ENCODE results near the gene VPREB3. TPM values are rescaled to one million over a fixed set of nuclear protein-coding genes. Genes with fewer than 3 reads are reported as not detected.

The VPREB3 gene, protein sequence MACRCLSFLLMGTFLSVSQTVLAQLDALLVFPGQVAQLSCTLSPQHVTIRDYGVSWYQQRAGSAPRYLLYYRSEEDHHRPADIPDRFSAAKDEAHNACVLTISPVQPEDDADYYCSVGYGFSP
- under 1 TPM in 2 of 6 donors, not detected in 4; 0.74 to 0.80 TPM for total RNA-seq

DNA sequence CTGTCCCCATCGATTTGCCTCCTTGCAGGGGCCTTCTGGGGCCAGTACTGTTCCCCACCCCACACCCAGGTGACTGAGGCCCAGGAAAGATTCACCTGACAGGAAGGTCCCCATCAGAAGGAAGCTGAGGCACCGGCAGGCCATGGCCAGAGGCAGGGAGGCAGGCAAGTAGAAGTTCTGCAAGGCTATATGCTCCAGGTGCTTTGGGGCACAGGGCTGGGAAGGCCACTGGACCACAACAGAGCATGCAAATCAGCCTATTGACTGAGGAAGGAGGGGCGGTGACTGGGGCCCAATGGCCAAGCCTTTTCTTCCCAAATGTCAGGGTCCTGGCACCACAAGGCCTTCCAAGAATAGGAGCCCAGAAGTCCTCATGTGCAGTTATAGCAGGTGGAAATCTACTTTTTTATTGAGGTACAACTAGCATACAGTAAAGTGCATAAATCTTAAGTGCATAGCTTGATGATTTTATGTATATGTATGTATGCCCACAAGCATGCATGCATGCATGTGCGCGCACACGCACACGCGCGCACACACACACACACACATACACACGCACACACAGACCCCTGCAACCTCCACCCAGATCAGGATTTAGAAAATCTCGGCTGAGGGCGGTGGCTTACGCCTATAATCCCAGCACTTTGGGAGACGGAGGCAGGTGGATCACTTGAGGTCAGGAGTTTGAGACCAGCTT lies at the start of gene VPREB3:
Gene VPREB3, minus strand, starts transcription at position 206 of the 700 bp plus-strand sequence. Its CDS starts 62 bp downstream, at position 144.
- H3K4me1 ChIP-seq = peaks cover 0 to 18% (median 13%) of the 10 kb centered on the region in 4 donors
- H3K4me3 ChIP-seq = no peak within 1 kb of the TSS
- TF ChIP-seq, protein P1, sequence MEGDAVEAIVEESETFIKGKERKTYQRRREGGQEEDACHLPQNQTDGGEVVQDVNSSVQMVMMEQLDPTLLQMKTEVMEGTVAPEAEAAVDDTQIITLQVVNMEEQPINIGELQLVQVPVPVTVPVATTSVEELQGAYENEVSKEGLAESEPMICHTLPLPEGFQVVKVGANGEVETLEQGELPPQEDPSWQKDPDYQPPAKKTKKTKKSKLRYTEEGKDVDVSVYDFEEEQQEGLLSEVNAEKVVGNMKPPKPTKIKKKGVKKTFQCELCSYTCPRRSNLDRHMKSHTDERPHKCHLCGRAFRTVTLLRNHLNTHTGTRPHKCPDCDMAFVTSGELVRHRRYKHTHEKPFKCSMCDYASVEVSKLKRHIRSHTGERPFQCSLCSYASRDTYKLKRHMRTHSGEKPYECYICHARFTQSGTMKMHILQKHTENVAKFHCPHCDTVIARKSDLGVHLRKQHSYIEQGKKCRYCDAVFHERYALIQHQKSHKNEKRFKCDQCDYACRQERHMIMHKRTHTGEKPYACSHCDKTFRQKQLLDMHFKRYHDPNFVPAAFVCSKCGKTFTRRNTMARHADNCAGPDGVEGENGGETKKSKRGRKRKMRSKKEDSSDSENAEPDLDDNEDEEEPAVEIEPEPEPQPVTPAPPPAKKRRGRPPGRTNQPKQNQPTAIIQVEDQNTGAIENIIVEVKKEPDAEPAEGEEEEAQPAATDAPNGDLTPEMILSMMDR (IDR thresholded peaks at IDR 0.05) = no peak
- TF ChIP-seq POLR2A (IDR thresholded peaks at IDR 0.05) = no peak
- no peak for TF ChIP-seq POLR2AphosphoS5 (IDR thresholded peaks at IDR 0.05)
- no peak for TF ChIP-seq EP300 (IDR thresholded peaks at IDR 0.05)
- H3K27me3 ChIP-seq = no peaks in the 10 kb centered on the region
- ATAC-seq (ENCODE audit: low FRiP score in 2 of 2) (no peak), DNase-seq (no peak)
- WGBS, 2 donors = 94% methylated on average over 14 of the region's 14 CpGs
- no peaks in the 10 kb centered on the region for H3K9me3 ChIP-seq
- H3K27ac ChIP-seq = no peak within 1 kb of the TSS
- no peaks in the 10 kb centered on the region for H3K36me3 ChIP-seq

DNA sequence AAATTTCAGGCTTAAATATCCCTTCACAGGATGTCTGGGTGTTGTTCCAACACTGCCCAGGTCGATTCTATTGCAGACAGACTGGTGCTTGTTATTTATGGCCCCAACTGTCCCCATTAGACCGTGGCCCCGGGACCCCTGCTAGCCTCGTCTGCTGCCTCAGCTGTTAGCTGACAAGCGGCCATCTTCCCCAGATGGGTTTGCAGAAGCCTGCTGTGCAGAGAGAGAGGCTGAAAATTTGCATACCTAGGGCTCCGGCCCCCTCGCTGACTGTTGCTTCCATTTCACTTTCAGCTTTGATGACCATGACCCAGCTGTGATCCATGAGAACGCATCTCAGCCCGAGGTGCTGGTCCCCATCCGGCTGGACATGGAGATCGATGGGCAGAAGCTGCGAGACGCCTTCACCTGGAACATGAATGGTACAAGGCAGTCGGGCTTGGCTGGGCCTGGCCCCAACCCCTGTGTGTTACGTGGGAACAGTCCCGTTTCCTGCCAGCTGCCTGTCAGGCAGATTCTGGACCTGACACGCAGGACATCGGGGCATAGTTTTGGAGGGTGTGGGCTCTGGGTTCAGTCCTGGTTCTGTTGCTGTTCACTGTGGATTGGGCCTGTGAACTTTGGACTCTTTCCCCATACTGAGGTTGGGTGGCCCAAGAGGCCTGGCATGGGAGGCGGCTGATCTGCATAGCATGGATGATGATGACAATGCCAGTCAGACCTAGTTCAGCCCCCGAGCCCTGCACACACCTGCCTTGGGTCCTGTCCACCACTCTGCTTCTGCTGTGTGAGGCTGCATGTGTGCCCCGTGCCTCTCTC lies 49.0 kb upstream of the VPREB3 start:
- no peak overlapping the region for H3K4me3 ChIP-seq
- H3K27me3 ChIP-seq = no peaks in the 10 kb centered on the region
- ATAC-seq (ENCODE audit: low FRiP score in 2 of 2) (peak; percentile 24 to 41), DNase-seq (no peak)
- TF ChIP-seq POLR2AphosphoS5 (IDR thresholded peaks at IDR 0.05) = no peak
- no peak for TF ChIP-seq EP300 (IDR thresholded peaks at IDR 0.05)
- TF ChIP-seq POLR2A (IDR thresholded peaks at IDR 0.05) = no peak
- H3K27ac ChIP-seq = no peak overlapping the region
- H3K36me3 ChIP-seq = peaks cover 31 to 97% (median 74%) of the 10 kb centered on the region in 4 donors
- no peaks in the 10 kb centered on the region for H3K9me3 ChIP-seq
- no peaks in the 10 kb centered on the region for H3K4me1 ChIP-seq
- WGBS, 2 donors = 83 to 86% methylated on average over 16 to 21 of the region's 21 CpGs

DNA sequence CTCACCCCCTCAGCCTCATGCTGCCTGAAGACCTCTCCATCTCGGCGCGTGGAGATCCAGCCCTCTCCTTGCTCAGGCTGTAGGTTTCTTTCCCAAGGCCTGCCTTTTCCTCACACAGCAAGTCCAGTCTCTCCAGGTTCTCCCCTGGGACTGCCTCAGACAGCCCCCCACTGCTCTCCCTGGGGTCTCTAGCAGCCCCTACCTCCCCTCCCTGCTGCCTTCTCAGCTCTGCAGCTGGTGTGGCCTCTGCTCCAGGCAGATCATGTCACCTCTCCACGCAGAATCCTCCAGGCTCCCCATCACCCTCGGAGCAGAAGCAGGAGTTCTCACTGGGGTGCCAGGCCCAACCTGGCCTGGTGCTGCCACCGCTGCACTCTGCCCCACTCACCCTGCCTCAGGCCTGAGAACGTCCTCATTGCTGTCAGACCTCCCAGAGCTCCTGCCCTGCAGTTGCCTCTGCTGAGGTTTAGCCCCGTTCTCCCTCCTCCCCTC lies 47.7 kb upstream of the VPREB3 start:
- no peak for ATAC-seq (ENCODE audit: low FRiP score in 2 of 2)
- Histone ChIP-seq H3K27ac (no peak overlapping the region), H3K36me3 (peaks cover 31 to 92% (median 76%) of the 10 kb centered on the region in 4 donors), H3K4me3 (no peak overlapping the region), H3K4me1 (no peaks in the 10 kb centered on the region), H3K9me3 (no peaks in the 10 kb centered on the region), H3K27me3 (no peaks in the 10 kb centered on the region)
- TF ChIP-seq, protein P1 (IDR thresholded peaks at IDR 0.05) = no peak
- no peak for TF ChIP-seq POLR2A (IDR thresholded peaks at IDR 0.05)
- DNase-seq = no peak
- whole genome bisulfite sequencing, 2 donors = 95 to 96% methylated on average over 6 to 8 of the region's 8 CpGs

DNA sequence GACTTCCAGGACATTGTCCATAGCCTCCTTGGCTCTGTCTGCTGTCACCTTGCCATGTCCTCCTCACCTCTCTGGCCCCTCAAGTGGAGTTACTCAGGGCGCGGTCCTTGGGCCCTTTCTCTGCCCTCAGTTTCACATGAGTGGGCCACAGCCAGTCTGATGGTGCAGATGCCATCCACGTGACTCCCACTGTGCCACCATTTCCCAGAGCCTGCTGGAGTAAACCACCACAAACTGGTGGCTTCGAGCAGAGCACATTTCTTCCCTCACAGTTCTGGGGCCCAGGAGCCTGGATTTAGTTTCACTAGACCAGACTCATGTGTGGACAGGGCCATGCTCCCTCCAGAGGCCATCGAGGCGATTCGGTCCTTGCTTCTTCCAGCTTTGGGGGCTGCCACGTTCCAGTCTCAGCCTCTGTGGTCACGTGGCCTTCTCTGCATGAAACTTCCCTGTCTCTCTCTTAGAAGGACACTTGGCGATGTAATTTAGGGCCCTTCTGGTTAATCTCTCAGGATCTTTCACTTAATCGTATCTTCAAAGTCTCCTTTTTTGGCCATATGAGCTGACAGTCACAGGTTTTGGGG lies 47.1 kb upstream of the VPREB3 start:
- H3K9me3 ChIP-seq = no peaks in the 10 kb centered on the region
- H3K27ac ChIP-seq = no peak overlapping the region
- TF ChIP-seq EP300 (IDR thresholded peaks at IDR 0.05) (no peak), POLR2A (IDR thresholded peaks at IDR 0.05) (no peak), POLR2AphosphoS5 (IDR thresholded peaks at IDR 0.05) (no peak)
- TF ChIP-seq, protein P1 (IDR thresholded peaks at IDR 0.05) = no peak
- ATAC-seq (ENCODE audit: low FRiP score in 2 of 2) = no peak
- peaks cover 31 to 92% (median 77%) of the 10 kb centered on the region in 4 donors for H3K36me3 ChIP-seq
- WGBS, 2 donors = 92% methylated on average over 10 to 11 of the region's 11 CpGs
- no peak overlapping the region for H3K4me3 ChIP-seq
- H3K4me1 ChIP-seq = no peaks in the 10 kb centered on the region
- DNase-seq = no peak
- no peaks in the 10 kb centered on the region for H3K27me3 ChIP-seq
